Skin epidermis (tissue), 12 donors: ENCODE measurements around the gene BDNF.
"Not testable (repeated sequence)": the region's sequence is repeated elsewhere in the genome, so short reads cannot be mapped to it uniquely, and the experiment has no call there.

ENCODE experiments used
- H3K27ac ChIP-seq, 21 experiments: fragments of 200-600 bp; sonication (generic) in 11 of 21; one replicate each; pipeline ENCODE4 v1.5.0; 2020; ENCODE audit warnings: mild to moderate bottlenecking in 3 of 21, inconsistent platforms in 2 of 21, moderate library complexity in 2 of 21
- H3K4me3 ChIP-seq, 7 experiments: fragments of 200-600 bp; sonication (generic) in 2 of 7; one replicate each; pipeline ENCODE4 v1.5.0; 2020; ENCODE audit warnings: inconsistent platforms in 2 of 7, mild to moderate bottlenecking in 2 of 7, moderate library complexity in 1 of 7

Gene BDNF

GRCh38 chr11:27677108-27677507, 23.1 kb downstream of the BDNF start:
- Histone ChIP-seq H3K27ac (no peak overlapping the region), H3K4me3 (no peak overlapping the region)

DNA sequence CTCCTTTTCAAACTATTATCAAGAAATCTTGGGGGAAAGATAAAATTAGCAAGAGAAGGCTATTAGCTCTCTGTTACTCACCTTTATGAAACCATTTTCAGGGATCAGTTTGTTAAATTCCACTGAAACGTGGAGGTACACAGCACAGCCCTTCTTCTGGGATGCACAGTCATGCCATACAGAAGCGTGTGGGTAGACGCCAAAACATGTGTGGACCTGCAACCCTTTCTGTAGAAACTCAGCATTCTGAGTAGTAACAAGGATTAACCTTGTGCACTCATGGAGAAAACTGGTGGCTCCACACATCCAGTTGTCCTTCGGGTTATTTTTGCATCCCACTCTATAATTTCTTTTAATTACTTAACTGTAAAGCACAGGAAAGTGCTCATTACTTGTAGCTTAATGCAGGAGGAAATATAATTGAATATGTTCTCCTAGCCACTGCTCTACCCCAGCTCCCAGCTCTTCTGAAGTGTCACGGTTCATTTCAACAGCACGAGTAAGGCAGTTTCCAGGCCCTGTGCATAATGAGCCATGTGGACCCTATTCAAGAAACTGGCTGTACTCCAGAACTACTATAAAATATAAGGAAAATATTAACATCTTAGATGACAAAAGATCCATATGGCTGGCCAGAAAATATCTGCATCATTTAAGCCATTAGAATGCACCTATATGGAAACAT, 26.1 kb downstream of the BDNF start:
- Histone ChIP-seq H3K27ac (peak overlapping the region in 11 of 21 experiments; percentile 3 to 68 (median 50)), H3K4me3 (no peak overlapping the region)

DNA sequence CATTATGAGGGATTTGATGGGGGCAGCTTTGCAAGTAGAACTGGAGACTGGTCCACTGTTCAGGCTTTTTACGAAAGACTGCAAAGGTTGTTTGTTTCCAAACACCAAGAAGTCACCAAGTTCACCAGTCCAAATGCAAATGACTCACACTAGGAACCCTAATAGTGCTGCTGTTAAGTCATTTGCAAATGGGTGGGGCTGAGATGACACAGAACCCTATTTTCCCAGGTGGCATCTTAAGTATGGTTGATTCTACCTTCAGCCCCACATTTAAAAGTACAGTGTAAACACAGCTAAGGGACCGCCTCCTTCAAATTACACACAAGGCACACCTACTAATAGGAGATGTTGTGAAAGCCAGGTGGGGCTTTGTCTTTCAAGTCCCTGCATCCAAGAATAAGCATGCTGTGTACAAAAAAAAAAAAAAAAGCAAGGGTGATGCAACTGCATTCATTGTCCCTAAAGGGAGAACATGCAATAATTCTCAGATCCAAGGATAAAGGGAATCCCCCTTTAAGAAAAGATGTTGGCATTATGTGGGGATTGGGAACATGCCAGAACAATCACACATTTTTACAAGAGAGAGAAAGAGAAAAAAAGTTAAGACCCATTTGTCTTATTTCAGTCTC, 27.3 kb downstream of the BDNF start:
- H3K4me3 ChIP-seq: peak overlapping the region in 2 of 7 experiments; percentile 9 to 13
- peak overlapping the region in 9 of 21 experiments; percentile 16 to 67 (median 50) for H3K27ac ChIP-seq

DNA sequence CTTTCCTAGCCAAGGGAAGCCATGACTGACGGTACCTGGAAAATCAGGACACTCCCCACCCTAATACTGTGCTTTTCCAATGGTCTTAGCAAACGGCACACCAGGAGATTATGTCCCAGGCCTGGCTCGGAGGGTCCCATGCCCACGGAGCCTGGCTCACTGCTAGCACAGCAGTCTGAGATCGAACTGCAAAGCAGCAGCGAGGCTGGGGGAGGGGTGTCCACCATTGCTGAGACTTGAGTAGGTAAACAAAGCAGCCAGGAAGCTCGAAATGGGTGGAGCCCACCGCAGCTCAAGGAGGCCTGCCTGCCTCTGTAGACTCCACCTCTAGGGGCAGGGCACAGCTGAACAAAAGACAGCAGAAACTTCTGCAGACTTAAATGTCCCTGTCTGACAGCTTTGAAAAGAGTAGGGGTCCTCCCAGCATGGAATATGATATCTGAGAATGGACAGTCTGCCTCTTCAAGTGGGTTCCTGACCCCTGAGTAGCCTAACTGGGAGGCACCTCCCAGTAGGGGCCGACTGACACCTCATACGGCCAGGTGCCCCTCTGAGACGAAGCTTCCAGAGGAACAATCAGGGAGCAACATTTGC, 34.6 kb downstream of the BDNF start:
- H3K27ac ChIP-seq, H3K4me3 ChIP-seq: not testable (repeated sequence)

GRCh38 chr11:27663326-27663725, 36.9 kb downstream of the BDNF start:
- H3K4me3 ChIP-seq: no peak overlapping the region
- H3K27ac ChIP-seq: no peak overlapping the region

GRCh38 chr11:27660171-27660570, 40.1 kb downstream of the BDNF start:
- Histone ChIP-seq H3K27ac (no peak overlapping the region), H3K4me3 (no peak overlapping the region)

DNA sequence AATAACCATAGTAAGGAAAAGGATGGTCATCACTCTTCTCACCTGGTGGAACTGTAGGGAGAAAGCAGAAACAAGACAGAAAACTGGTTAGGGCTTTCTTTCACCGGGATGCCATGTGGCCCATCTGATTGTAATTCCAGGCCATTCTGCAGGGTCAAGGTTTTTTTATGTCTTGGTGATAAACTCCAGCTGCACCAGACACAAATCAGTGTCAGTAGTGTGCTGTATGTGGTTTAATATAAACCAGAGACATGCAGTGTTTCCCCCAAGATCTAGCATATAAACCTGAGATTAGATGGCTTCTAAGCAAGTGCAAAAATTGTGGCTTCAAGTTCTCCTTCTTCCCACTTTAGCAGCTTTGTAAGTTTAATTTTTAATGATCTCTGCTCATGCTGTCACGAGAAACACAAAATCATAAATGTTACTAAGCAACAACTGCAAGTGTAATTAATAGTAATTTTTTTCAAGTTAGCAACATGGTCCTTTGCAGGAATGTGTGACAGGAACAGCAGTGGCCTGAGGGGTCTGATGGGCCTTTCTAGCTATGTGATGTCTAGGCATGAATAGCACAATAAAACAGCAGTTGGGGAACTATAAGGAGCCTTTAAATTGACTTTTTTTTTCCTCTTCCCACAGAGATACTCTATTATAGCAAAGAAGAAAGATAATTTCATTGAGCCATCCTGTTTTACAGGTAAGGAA, 41.6 kb downstream of the BDNF start:
- H3K27ac ChIP-seq: no peak overlapping the region
- H3K4me3 ChIP-seq: no peak overlapping the region

DNA sequence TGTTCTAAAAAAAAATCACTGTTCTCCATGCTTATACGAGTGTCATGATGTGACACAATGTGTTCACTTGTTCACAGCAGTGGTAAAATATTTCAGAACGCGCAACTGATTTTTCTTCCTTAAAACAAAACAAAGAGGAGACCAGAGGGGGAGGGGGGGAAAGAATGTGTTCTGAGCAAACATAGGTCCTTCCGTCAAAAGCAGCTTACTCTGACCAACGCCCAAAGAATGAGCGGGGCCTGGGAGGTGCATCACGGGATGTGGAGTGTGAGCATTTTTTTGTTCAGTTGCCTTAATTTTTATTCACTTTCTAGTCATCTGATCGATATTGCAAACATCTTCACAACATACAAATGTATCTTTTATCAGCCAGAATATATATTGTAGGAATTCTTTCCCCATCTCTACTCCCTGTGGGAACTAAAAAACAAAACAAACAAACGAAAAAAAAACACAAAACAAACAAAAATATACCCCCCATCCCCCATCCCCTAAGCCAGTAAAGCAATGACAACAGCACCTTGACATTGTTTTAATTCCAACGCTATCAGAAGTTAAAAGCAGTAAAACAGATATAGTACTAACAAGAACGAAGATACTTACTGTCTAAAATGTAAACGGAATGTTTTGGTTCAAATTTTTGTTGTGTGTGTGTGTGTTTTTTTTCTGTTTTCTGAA, 43.3 kb downstream of the BDNF start:
- H3K27ac ChIP-seq: no peak overlapping the region

DNA sequence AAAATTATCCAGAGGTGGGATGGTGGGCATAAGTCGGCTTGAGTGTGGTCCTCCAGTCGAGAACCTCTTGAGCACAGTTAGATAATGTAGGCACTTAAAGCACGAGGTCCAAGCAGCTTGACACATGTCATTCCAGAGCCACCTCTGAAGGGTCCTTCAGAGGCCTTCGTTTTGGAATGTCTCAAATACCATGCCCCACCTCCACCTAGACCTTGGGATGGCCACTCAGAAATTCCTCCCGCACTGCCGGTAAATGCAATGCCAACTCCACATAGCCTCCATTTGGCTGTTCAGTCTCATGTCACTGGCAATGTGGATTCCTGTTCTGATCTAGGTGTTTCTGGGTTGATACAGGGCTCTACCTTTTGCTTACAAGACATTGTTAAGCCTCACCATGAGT, 43.9 kb downstream of the BDNF start:
- H3K4me3 ChIP-seq: no peak overlapping the region
- no peak overlapping the region for H3K27ac ChIP-seq

More for the DNA sequence above, 43.3 kb downstream of the BDNF start:
- H3K4me3 ChIP-seq: no peak overlapping the region

GRCh38 chr11:27653990-27654758, 46.1 kb downstream of the BDNF start:
- H3K27ac ChIP-seq: no peak overlapping the region
- H3K4me3 ChIP-seq: no peak overlapping the region

DNA sequence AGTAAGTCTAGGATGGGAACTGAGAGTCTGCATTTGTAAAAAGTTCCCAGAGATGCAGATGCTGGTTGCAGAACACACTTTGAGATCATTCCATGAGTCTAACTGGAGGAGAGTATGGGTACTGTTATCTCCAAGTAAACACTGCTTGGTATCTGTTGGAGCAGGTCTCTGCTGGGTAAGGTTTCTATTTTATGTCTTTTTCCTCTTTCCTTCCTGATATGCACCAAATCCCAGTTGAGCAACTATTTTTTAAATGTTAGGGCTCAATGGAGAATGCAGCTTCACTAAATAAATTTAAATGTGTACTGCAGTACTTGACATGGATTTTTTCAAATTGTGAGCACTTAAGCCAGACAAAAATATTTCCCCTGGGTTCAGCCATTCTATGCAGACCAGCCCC, 48.5 kb downstream of the BDNF start:
- H3K4me3 ChIP-seq: no peak overlapping the region
- H3K27ac ChIP-seq: no peak overlapping the region

- no peak overlapping the region for H3K27ac ChIP-seq
- no peak overlapping the region for H3K4me3 ChIP-seq
Measured at GRCh38 chr11:27650988-27651387, 49.3 kb downstream of the BDNF start.

DNA sequence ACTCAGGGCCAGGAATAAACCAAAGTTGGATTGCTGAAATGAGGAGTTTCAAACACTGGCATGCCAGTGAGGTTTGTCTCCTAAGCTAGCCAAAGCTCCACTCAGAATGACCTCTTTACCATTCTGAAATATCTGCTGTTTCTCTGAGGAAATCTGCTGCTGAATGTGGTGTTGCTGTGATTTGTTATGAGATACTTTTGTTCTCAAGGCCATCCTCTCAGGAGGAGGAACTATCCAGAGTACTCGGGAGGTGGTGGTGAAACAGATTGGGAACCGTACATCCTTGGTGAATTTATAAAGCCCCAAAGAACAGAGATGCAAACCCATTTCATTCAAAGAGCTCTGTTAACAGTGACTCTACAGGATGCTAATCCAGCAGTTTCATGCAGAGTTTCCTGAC, 50.5 kb downstream of the BDNF start:
- Histone ChIP-seq H3K27ac (no peak overlapping the region), H3K4me3 (no peak overlapping the region)

DNA sequence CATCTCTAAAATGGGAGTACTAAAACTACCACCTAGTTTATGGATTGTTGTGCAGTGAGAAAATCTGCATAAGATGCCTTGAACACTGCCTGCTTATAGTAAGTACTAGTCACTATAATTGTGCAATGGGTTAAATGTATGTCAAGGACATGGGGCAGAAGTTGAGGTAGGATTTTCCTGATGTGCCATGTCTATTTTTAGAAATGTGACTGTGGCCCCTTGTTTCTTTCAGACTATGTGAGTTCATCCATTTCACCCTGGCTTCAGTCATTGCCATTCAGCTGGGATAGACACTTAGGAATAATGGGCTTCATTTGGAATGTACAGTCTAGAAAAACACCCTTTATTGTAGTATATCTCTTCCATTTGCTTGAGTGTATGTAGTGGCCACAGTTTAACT, 51.4 kb downstream of the BDNF start:
- Histone ChIP-seq H3K27ac (no peak overlapping the region), H3K4me3 (no peak overlapping the region)

GRCh38 chr11:27646051-27646818, 54.0 kb downstream of the BDNF start:
- H3K27ac ChIP-seq: peak overlapping the region in 2 of 21 experiments; percentile 14 to 18
- H3K4me3 ChIP-seq: no peak overlapping the region

- H3K4me3 ChIP-seq: no peak overlapping the region
- no peak overlapping the region for H3K27ac ChIP-seq
Measured at GRCh38 chr11:27642954-27643353, 57.3 kb downstream of the BDNF start.

DNA sequence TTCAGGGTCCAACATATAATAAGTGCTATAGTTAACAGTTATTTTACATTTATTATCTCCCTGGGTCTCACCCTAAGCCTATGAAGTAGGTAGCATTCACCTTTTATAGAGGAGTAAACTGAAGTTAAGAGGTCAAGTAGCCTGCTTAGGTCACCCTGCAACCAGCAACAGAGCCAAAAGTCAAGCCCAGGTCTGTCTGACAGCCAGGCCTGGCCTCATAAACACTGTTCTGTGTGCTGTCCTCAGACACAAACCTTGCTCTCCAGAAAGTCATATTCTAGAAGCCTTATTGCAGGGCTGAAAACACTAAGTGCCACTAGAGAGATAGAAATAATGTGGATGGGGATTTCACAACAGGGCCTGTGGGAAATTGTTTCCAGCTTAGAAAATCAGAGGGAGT, 59.3 kb downstream of the BDNF start:
- no peak overlapping the region for H3K27ac ChIP-seq
- H3K4me3 ChIP-seq: no peak overlapping the region

DNA sequence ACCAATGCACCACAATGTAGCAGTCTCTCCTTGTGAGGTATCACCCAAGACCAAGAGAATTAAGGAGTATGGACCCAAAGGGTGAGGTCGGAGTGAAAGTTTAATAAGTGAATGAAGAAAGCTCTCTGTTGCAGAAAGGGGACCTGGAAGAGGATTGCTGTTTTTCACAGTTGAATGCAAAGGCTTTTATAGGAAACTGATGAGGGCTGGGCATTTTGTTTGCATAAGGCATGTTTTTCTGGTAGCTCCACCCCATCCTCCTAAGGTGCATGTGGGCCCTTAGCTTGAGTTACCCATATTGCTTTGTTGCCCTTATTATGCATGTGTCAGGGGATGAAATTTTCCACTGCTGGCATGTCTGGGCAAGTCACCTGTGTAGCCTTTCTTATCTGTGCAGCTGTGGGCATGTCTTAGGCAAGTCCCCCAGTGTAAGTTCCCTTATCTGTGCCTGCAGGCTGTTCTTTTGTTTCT, 64.7 kb downstream of the BDNF start:
- H3K4me3 ChIP-seq: no peak overlapping the region
- H3K27ac ChIP-seq: no peak overlapping the region

DNA sequence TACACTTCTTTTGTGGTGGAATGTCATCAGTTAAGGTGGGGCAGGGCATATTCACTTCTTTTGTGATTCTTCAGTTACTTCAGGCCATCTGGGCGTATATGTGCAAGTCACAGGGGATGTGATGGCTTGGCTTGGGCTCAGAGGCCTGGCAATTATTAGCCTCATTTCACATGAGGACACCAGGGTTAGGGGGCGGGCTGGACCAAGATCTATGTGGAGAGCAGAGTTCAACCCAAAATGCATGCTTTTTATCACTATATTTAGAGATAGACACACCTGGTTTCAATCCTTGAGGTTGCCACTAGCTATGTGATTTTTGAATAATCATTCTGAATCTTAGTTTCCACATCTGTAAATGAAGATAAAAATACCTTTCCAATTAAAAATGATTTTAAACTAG, 65.5 kb downstream of the BDNF start:
- H3K27ac ChIP-seq, H3K4me3 ChIP-seq: not testable (repeated sequence)
